Karpas-422 (cell line): ENCODE measurements around the gene RGS9. TPM values are rescaled to one million over a fixed set of nuclear protein-coding genes. Genes with fewer than 3 reads are reported as not detected.

Source experiments
- DNase-seq: peaks from one replicate; pipeline ENCODE4 v3.0.0-alpha.2; 2015
- H2AFZ ChIP-seq: fragments of 200-600 bp; sonication (generic); 2 replicates; pipeline ENCODE4 v1.6.1; 2014; ENCODE audit warnings: antibody characterized with exemption, low read length, mixed read lengths
- H3K27ac ChIP-seq: fragments of 200-600 bp; sonication (generic); 2 replicates; pipeline ENCODE4 v1.5.1; 2014; ENCODE audit warnings: mild to moderate bottlenecking, low read length, moderate library complexity
- H3K27me3 ChIP-seq: fragments of 200-600 bp; sonication (generic); 2 replicates; pipeline ENCODE4 v1.6.1; 2014; ENCODE audit warnings: low read length, mixed read lengths
- H3K36me3 ChIP-seq: fragments of 200-600 bp; sonication (generic); 2 replicates; pipeline ENCODE4 v1.6.1; 2014; ENCODE audit warnings: low read length, mixed read lengths; ENCODE audit not compliant: insufficient read depth
- H3K4me1 ChIP-seq: fragments of 200-600 bp; sonication (generic); 2 replicates; pipeline ENCODE4 v1.6.1; 2014; ENCODE audit warnings: mild to moderate bottlenecking, low read length, mixed read lengths
- H3K4me2 ChIP-seq: fragments of 200-600 bp; sonication (generic); 2 replicates; pipeline ENCODE4 v1.6.1; 2014; ENCODE audit warnings: low read length, low read depth, mild to moderate bottlenecking; ENCODE audit not compliant: poor library complexity, severe bottlenecking
- H3K4me3 ChIP-seq: fragments of 200-600 bp; sonication (generic); 2 replicates; pipeline ENCODE4 v1.5.1; 2014; ENCODE audit warnings: mild to moderate bottlenecking, antibody characterized with exemption, low read length, mixed read lengths
- H3K79me2 ChIP-seq: fragments of 200-600 bp; sonication (generic); 2 replicates; pipeline ENCODE4 v1.6.1; 2014; ENCODE audit warnings: mild to moderate bottlenecking, low read length, mixed read lengths
- H3K9ac ChIP-seq: fragments of 200-600 bp; sonication (generic); 2 replicates; pipeline ENCODE4 v1.6.0; 2014; ENCODE audit warnings: low read length
- H3K9me2 ChIP-seq: fragments of 200-600 bp; sonication (generic), shearing (Covaris generic); replicated peaks from 2 replicates; pipeline ENCODE4 v1.6.0; 2014; ENCODE audit warnings: mild to moderate bottlenecking, low read length, moderate library complexity; ENCODE audit not compliant: insufficient read depth
- H3K9me3 ChIP-seq: fragments of 300-700, 200-600 bp; sonication (generic); 2 replicates; pipeline ENCODE4 v1.6.1; 2014; ENCODE audit warnings: low read length, mixed read lengths
- H4K20me1 ChIP-seq: fragments of 200-600 bp; sonication (generic); 2 replicates; pipeline ENCODE4 v1.6.1; 2014; ENCODE audit warnings: mild to moderate bottlenecking, antibody characterized with exemption, low read length, low read depth; ENCODE audit not compliant: insufficient read depth
- total RNA-seq: library from RNA; depleted of rRNA; stranded (reverse); fragments of >200 nt; shearing (Covaris generic); gene quantifications from 2 replicates; pipeline ENCODE4 v1.2.3, GENCODE V29; 2014; ENCODE audit warnings: low replicate concordance

RGS9 gene
- total RNA-seq, 1 experiment from 2014 or later, result 12.9 TPM

GRCh38 chr17:65235284-65235683 is 98.1 kb downstream of the RGS9 start:
- Histone ChIP-seq H3K79me2 (no peaks in the 10 kb centered on the region), H3K4me2 (no peak overlapping the region), H3K4me1 (no peaks in the 10 kb centered on the region), H3K36me3 (no peaks in the 10 kb centered on the region), H3K9me3 (no peaks in the 10 kb centered on the region), H3K9me2 (no peaks in the 10 kb centered on the region), H3K4me3 (no peak overlapping the region), H3K27ac (no peak overlapping the region), H3K9ac (no peak overlapping the region), H2AFZ (no peak overlapping the region), H4K20me1 (no peaks in the 10 kb centered on the region), H3K27me3 (no peaks in the 10 kb centered on the region)
- DNase-seq, result no peak

GRCh38 chr17:65236321-65236720 is 99.2 kb downstream of the RGS9 start:
- Histone ChIP-seq H3K27ac (no peak overlapping the region), H3K9me3 (no peaks in the 10 kb centered on the region), H3K27me3 (no peaks in the 10 kb centered on the region), H4K20me1 (no peaks in the 10 kb centered on the region), H3K36me3 (no peaks in the 10 kb centered on the region), H3K9me2 (no peaks in the 10 kb centered on the region), H3K79me2 (no peaks in the 10 kb centered on the region), H3K4me1 (no peaks in the 10 kb centered on the region), H3K9ac (no peak overlapping the region), H3K4me3 (no peak overlapping the region), H2AFZ (no peak overlapping the region), H3K4me2 (no peak overlapping the region)
- no peak for DNase-seq

- no peak overlapping the region for H2AFZ ChIP-seq
- no peaks in the 10 kb centered on the region for H3K36me3 ChIP-seq
- no peaks in the 10 kb centered on the region for H3K79me2 ChIP-seq
- H4K20me1 ChIP-seq, result no peaks in the 10 kb centered on the region
- H3K4me1 ChIP-seq, result no peaks in the 10 kb centered on the region
- H3K27me3 ChIP-seq, result no peaks in the 10 kb centered on the region
- H3K27ac ChIP-seq, result no peak overlapping the region
- H3K9me2 ChIP-seq, result no peaks in the 10 kb centered on the region
- DNase-seq, result no peak
- no peak overlapping the region for H3K4me2 ChIP-seq
- H3K9ac ChIP-seq, result no peak overlapping the region
- H3K9me3 ChIP-seq, result no peaks in the 10 kb centered on the region
- no peak overlapping the region for H3K4me3 ChIP-seq
Measured at GRCh38 chr17:65243838-65244625, 106.9 kb downstream of the RGS9 start.

- Histone ChIP-seq H3K9me2 (no peaks in the 10 kb centered on the region), H3K4me1 (no peaks in the 10 kb centered on the region), H3K79me2 (no peaks in the 10 kb centered on the region), H4K20me1 (no peaks in the 10 kb centered on the region), H3K4me2 (no peak overlapping the region), H3K27me3 (no peaks in the 10 kb centered on the region), H3K27ac (no peak overlapping the region), H3K36me3 (no peaks in the 10 kb centered on the region), H2AFZ (no peak overlapping the region), H3K4me3 (no peak overlapping the region), H3K9ac (no peak overlapping the region), H3K9me3 (no peaks in the 10 kb centered on the region)
- no peak for DNase-seq
Measured at GRCh38 chr17:65246252-65246651, 109.1 kb downstream of the RGS9 start.

- Histone ChIP-seq H3K9me3 (no peaks in the 10 kb centered on the region), H3K27me3 (no peaks in the 10 kb centered on the region), H3K4me2 (no peak overlapping the region), H3K4me3 (no peak overlapping the region), H4K20me1 (no peaks in the 10 kb centered on the region), H3K36me3 (no peaks in the 10 kb centered on the region), H3K9me2 (no peaks in the 10 kb centered on the region), H3K27ac (no peak overlapping the region), H3K79me2 (no peaks in the 10 kb centered on the region), H2AFZ (no peak overlapping the region), H3K4me1 (no peaks in the 10 kb centered on the region), H3K9ac (no peak overlapping the region)
- DNase-seq, result no peak
Measured at GRCh38 chr17:65249774-65250173, 112.6 kb downstream of the RGS9 start.

GRCh38 chr17:65254166-65254565 is 117.0 kb downstream of the RGS9 start:
- DNase-seq, result peak; percentile 29
- Histone ChIP-seq H3K9ac (no peak overlapping the region), H2AFZ (no peak overlapping the region), H3K79me2 (no peaks in the 10 kb centered on the region), H4K20me1 (no peaks in the 10 kb centered on the region), H3K9me2 (no peaks in the 10 kb centered on the region), H3K27ac (no peak overlapping the region), H3K4me1 (no peaks in the 10 kb centered on the region), H3K27me3 (no peaks in the 10 kb centered on the region), H3K36me3 (no peaks in the 10 kb centered on the region), H3K4me3 (no peak overlapping the region), H3K9me3 (no peaks in the 10 kb centered on the region), H3K4me2 (no peak overlapping the region)

- no peaks in the 10 kb centered on the region for H3K4me1 ChIP-seq
- H3K4me2 ChIP-seq, result no peak overlapping the region
- H3K9ac ChIP-seq, result no peak overlapping the region
- no peaks in the 10 kb centered on the region for H3K36me3 ChIP-seq
- H2AFZ ChIP-seq, result no peak overlapping the region
- H3K9me2 ChIP-seq, result no peaks in the 10 kb centered on the region
- no peaks in the 10 kb centered on the region for H3K79me2 ChIP-seq
- no peak overlapping the region for H3K4me3 ChIP-seq
- no peaks in the 10 kb centered on the region for H4K20me1 ChIP-seq
- no peak overlapping the region for H3K27ac ChIP-seq
- H3K27me3 ChIP-seq, result no peaks in the 10 kb centered on the region
- H3K9me3 ChIP-seq, result no peaks in the 10 kb centered on the region
- DNase-seq, result peak; percentile 21
Measured at GRCh38 chr17:65259281-65259680, 122.1 kb downstream of the RGS9 start.

- no peaks in the 10 kb centered on the region for H3K36me3 ChIP-seq
- no peaks in the 10 kb centered on the region for H4K20me1 ChIP-seq
- H3K79me2 ChIP-seq, result no peaks in the 10 kb centered on the region
- no peak overlapping the region for H3K4me3 ChIP-seq
- no peaks in the 10 kb centered on the region for H3K9me3 ChIP-seq
- no peak overlapping the region for H2AFZ ChIP-seq
- no peak overlapping the region for H3K9ac ChIP-seq
- no peak overlapping the region for H3K4me2 ChIP-seq
- H3K4me1 ChIP-seq, result no peaks in the 10 kb centered on the region
- H3K27ac ChIP-seq, result no peak overlapping the region
- H3K9me2 ChIP-seq, result no peaks in the 10 kb centered on the region
- H3K27me3 ChIP-seq, result no peaks in the 10 kb centered on the region
- DNase-seq, result peak; percentile 20
Measured at GRCh38 chr17:65259696-65260485, 122.7 kb downstream of the RGS9 start.
